ENCODE results near the gene NFE2.

The NFE2 gene

DNA sequence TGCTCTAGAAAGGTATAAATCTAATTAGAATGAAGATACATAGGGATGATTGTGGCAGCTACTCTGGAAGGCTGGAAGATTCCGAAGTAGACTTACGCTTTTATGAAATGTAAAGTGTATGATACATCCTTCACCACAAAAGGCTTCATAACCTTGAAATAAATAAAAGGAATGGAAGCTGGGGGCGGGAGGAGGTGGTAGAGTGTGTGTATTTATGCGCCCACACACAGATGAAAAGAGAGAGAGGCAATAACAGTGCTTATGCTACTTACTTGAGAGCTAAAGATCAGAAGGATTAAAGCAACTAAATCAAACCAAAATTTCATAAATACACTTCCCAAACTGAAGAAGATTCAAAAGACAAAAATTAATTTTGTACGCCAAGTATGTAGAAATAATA is 51.3 kb downstream of the NFE2 start:
- no peak for DNase-seq (ENCODE audit: low read depth in 2 of 2)

DNA sequence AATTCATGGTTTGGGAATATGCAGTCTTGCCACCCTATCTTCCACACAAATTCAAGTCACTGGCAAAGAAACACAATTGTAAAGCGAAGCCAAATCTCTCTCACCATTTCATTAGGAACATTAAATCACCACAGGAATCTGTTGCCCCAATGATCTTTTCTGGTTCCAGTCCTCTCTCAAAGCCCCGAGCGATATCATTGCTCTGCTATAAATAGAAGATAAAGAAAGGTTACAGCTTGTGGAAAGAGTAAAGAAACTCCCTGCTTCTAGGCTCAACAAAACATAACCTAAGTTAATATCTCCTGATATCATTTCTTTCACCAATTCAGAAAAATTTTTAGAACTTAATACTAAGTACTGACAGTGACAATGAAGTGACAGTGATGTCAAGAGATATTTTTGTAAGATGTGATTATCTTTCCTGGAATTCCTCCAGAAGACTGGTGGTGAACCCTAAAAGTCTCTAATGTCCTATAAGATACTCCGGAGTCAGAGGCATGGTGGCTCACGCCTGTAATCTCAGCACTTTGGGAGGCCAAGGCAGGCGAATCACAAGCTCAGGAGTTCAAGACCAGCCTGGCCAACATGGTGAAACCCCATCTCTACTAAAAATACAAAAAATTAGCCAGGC is 54.7 kb downstream of the NFE2 start:
- no peak for DNase-seq (ENCODE audit: low read depth in 2 of 2)

Data from activated CD8-positive, alpha-beta memory T cell treated with anti-CD3 and anti-CD28 coated beads for 4 hours (primary cell).